Measurements from ENCODE around the gene AHNAK. TPM values are rescaled to one million over a fixed set of nuclear protein-coding genes. Genes with fewer than 3 reads are reported as not detected.
"Not testable (repeated sequence)": the region's sequence is repeated elsewhere in the genome, so short reads cannot be mapped to it uniquely, and the experiment has no call there.

AHNAK gene
- total RNA-seq, 1 donor from 2014 or later = 96.5 TPM

DNA sequence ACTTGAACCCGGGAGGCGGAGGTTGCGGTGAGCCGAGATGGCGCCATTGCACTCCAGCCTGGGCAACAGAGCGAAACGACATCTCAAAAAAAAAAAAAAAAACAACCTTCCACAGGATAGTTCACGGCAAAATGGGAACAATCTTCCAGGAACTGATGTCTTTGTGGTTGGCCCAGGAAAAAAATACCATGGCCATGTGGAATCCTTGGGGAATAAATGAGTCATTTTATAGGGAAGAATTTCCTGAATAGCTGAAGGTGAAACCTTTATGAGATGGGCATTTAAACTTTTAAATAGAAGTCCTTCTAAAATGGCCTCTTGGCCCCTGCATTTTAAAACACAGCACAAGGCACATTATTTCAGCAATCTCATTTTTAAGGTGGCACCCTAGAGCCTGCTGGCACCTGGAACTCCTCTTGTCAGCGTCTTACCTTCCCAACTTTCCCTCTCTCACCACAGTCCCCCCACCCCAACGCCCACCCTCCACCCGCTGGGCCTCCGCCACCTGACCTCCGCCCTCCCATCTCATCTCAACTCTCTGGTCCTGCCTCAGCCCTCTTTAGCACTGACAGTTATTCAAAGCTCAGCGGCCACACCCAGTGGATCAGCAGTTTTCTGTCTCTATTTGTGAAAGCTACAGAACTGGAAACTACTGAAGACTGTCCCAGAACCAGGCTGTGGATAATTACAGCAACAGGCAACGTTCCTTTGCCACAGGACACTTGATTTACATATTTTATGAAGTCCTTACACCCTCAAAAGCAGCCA, 84.7 kb downstream of the AHNAK start:
- H3K27me3 Mint-ChIP-seq (ENCODE audit: insufficient read depth) = peaks cover 3% of the 10 kb centered on the region
- no peak for DNase-seq (ENCODE audit: low spot score)
- no peaks in the 10 kb centered on the region for H3K9me3 Mint-ChIP-seq
- intact Hi-C loops (cut with micrococcal nuclease) = no loop called here
- peaks cover 4% of the 10 kb centered on the region for H3K4me1 Mint-ChIP-seq (ENCODE audit: low read depth)
- H3K4me3 Mint-ChIP-seq = no peak overlapping the region
- no peak overlapping the region for H3K27ac Mint-ChIP-seq
- H3K36me3 Mint-ChIP-seq (ENCODE audit: low read depth) = no peaks in the 10 kb centered on the region

DNA sequence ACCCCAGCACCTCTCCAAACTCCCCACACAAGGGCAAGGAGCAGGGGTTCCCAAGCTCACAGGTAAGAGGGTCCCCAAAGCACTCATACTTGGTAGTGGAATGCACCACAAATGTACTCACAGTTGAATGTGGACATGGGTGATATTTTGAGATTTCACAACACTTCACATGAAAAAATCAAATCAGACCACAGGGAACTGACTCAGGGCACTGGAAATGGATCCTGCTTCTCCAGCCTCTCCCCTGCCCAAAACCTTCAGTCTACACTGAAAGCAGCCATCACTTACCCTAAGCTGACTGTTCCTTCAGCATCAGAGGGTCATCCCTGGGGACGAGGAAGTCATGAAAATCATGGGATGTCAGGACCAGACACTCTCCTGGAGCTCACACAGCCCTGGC, 87.5 kb downstream of the AHNAK start:
- no peak overlapping the region for H3K4me3 Mint-ChIP-seq
- H3K27me3 Mint-ChIP-seq (ENCODE audit: insufficient read depth) = peaks cover 3% of the 10 kb centered on the region
- intact Hi-C loops (cut with micrococcal nuclease) = no loop called here
- no peaks in the 10 kb centered on the region for H3K9me3 Mint-ChIP-seq
- no peaks in the 10 kb centered on the region for H3K36me3 Mint-ChIP-seq (ENCODE audit: low read depth)
- H3K4me1 Mint-ChIP-seq (ENCODE audit: low read depth) = peaks cover 4% of the 10 kb centered on the region
- no peak for DNase-seq (ENCODE audit: low spot score)
- no peak overlapping the region for H3K27ac Mint-ChIP-seq

DNA sequence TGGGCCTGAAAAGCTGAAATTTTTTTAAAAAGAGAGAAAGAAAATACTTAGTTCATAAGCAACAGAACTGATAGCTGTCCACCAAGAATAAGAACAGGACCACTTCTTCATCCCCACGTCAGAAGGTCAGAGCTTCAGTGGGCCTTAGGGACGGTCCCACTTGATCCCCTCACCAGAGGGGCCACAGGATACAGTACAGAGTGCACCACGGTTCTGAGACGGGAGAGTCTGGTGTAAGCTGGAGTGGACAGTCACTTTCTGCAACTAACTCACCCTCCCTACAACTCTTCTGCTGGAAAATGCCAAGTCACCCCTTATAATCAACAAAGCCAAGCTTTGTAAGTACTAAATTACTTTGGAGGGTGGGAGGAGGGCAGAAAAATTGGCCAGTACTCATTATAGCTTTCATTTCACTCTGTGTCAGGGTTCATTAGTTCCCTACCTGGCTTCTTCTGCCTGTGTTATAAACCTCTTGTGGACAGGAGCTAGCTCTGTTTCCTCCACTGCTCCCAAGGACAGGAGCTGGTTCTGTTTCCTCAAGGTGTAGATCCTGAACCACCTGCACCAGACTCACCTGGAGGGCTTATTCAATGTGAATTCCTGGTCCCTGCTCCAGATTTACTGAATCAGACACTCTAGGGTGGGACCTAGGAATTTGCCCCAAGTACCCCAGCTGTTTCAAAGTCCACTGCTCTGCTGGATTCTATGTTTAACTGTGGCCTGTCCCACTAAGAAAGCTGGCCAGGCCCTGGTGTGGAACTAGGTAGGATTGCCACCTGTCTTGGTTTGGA, 88.2 kb downstream of the AHNAK start:
- no peak overlapping the region for H3K4me3 Mint-ChIP-seq
- no peak overlapping the region for H3K27ac Mint-ChIP-seq
- H3K4me1 Mint-ChIP-seq (ENCODE audit: low read depth) = peaks cover 3% of the 10 kb centered on the region
- DNase-seq (ENCODE audit: low spot score) = no peak
- no peaks in the 10 kb centered on the region for H3K36me3 Mint-ChIP-seq (ENCODE audit: low read depth)
- H3K9me3 Mint-ChIP-seq = no peaks in the 10 kb centered on the region
- intact Hi-C loops (cut with micrococcal nuclease) = no loop called here
- peaks cover 3% of the 10 kb centered on the region for H3K27me3 Mint-ChIP-seq (ENCODE audit: insufficient read depth)

DNA sequence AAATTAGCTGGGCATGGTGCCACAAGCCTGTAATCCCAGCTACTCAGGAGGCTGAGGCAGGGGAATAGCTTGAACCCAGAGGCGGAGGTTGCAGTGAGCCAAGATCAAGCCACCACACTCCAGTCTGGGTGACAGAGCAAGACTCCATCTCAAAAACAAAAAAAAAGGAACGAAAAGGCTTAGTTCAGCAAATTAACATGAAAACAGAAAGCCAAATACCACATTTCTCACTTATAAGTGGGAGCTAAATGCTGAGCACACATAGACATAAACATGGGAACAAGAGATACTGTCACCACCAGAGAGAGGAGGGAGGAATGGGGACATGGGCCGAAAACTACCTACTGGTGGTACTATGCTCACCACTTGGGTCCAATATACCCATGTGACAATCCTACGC, 89.1 kb downstream of the AHNAK start:
- no peak overlapping the region for H3K4me3 Mint-ChIP-seq
- intact Hi-C loops (cut with micrococcal nuclease) = no loop called here
- no peak overlapping the region for H3K27ac Mint-ChIP-seq
- H3K9me3 Mint-ChIP-seq = no peaks in the 10 kb centered on the region
- H3K27me3 Mint-ChIP-seq (ENCODE audit: insufficient read depth) = peaks cover 3% of the 10 kb centered on the region
- H3K36me3 Mint-ChIP-seq (ENCODE audit: low read depth) = no peaks in the 10 kb centered on the region
- DNase-seq (ENCODE audit: low spot score) = no peak
- H3K4me1 Mint-ChIP-seq (ENCODE audit: low read depth) = no peaks in the 10 kb centered on the region

GRCh38 chr11:62456630-62457029, 90.0 kb downstream of the AHNAK start:
- no peak overlapping the region for H3K4me3 Mint-ChIP-seq
- H3K27me3 Mint-ChIP-seq (ENCODE audit: insufficient read depth) = no peaks in the 10 kb centered on the region
- H3K27ac Mint-ChIP-seq = no peak overlapping the region
- H3K9me3 Mint-ChIP-seq = no peaks in the 10 kb centered on the region
- H3K36me3 Mint-ChIP-seq (ENCODE audit: low read depth) = no peaks in the 10 kb centered on the region
- no peaks in the 10 kb centered on the region for H3K4me1 Mint-ChIP-seq (ENCODE audit: low read depth)
- intact Hi-C loops (cut with micrococcal nuclease) = no loop called here
- no peak for DNase-seq (ENCODE audit: low spot score)

DNA sequence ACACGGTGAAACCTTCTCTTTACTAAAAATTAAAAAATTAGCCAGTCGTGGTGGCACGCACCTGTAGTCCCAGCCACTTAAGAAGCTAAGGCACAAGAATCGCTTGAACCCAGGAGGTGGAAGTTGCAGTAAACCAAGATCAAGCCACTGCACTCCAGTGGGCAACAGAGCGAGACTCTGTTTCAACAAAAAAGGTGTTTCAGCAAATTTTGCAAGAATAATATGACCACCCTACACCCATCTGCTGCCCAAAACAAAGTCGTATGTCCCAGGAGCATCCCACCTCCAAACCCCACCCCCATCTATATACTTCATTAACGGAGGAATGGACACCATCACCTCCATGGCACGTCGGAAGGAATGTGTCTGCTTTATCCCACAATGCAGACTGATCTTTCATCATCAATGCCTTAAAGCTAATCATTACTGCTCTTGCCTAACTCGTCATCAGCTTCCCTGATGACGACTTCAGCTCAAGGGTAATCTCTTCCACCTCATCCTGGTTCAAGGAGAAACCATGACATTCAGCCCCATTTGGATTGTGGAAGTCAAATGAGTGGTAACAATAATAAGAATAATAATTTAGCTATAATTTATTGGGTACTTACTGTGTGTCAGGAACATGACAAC, 93.7 kb downstream of the AHNAK start:
- intact Hi-C loops (cut with micrococcal nuclease) = no loop called here
- no peak for DNase-seq (ENCODE audit: low spot score)
- H3K27ac Mint-ChIP-seq = no peak overlapping the region
- no peaks in the 10 kb centered on the region for H3K4me1 Mint-ChIP-seq (ENCODE audit: low read depth)
- no peaks in the 10 kb centered on the region for H3K36me3 Mint-ChIP-seq (ENCODE audit: low read depth)
- H3K27me3 Mint-ChIP-seq (ENCODE audit: insufficient read depth) = peaks cover 2% of the 10 kb centered on the region
- H3K4me3 Mint-ChIP-seq = no peak overlapping the region
- no peaks in the 10 kb centered on the region for H3K9me3 Mint-ChIP-seq

DNA sequence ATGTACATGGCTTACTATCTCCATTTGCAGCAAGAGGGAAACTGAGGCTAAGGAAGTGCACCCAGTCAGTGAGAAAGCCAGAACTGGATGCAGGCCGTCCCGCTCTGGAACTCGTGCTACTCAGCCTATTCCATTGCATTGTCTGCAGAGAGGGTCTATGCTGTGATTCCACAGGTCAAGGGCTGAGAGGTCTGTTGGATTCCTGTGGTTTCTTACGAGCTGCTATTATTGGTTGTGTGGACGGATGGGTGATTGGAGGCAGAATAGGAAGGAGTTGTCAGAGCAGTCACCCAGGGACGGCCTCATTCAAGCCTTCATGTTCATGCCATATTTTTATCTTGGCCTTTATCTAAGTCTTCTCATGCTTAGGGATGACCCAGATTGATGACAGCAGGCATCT, 94.3 kb downstream of the AHNAK start:
- Mint-ChIP-seq H3K4me3 (no peak overlapping the region), H3K27ac (no peak overlapping the region), H3K27me3 (ENCODE audit: insufficient read depth) (peaks cover 4% of the 10 kb centered on the region), H3K4me1 (ENCODE audit: low read depth) (no peaks in the 10 kb centered on the region), H3K36me3 (ENCODE audit: low read depth) (no peaks in the 10 kb centered on the region), H3K9me3 (no peaks in the 10 kb centered on the region)
- intact Hi-C loops (cut with micrococcal nuclease) = no loop called here
- DNase-seq (ENCODE audit: low spot score) = no peak

- no peak for DNase-seq (ENCODE audit: low spot score)
- Mint-ChIP-seq H3K4me3 (no peak overlapping the region), H3K27ac (no peak overlapping the region), H3K36me3 (ENCODE audit: low read depth) (no peaks in the 10 kb centered on the region), H3K27me3 (ENCODE audit: insufficient read depth) (peaks cover 4% of the 10 kb centered on the region), H3K9me3 (no peaks in the 10 kb centered on the region), H3K4me1 (ENCODE audit: low read depth) (no peaks in the 10 kb centered on the region)
- intact Hi-C loops (cut with micrococcal nuclease) = no loop called here
Measured at GRCh38 chr11:62451241-62451621, 95.4 kb downstream of the AHNAK start.

- no peak for DNase-seq (ENCODE audit: low spot score)
- Mint-ChIP-seq H3K9me3 (no peaks in the 10 kb centered on the region), H3K36me3 (ENCODE audit: low read depth) (no peaks in the 10 kb centered on the region), H3K4me1 (ENCODE audit: low read depth) (no peaks in the 10 kb centered on the region), H3K27ac (no peak overlapping the region), H3K4me3 (no peak overlapping the region), H3K27me3 (ENCODE audit: insufficient read depth) (peaks cover 7% of the 10 kb centered on the region)
- intact Hi-C loops (cut with micrococcal nuclease) = no loop called here
Measured at GRCh38 chr11:62450543-62451240, 95.9 kb downstream of the AHNAK start.

DNA sequence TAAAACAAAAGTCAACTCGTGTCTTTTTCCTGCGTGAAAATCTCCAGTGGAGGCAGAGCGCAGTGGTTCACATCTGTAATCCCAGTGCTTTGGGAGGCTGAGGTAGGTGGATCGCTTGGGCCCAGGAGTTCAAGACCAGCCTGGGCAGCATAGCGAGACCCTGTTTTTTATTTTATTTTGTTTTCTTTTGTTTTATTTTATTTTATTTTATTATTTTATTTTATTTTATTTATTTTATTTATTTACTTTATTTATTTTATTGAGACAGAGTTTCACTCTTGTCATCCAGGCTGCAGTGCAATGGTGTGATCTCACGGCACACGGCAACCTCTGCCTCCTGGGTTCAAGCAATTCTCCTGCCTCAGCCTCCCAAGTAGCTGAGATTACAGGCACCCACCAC, 96.7 kb downstream of the AHNAK start:
- H3K36me3 Mint-ChIP-seq (ENCODE audit: low read depth); H3K9me3 Mint-ChIP-seq; DNase-seq (ENCODE audit: low spot score); intact Hi-C loops (cut with micrococcal nuclease); H3K4me1 Mint-ChIP-seq (ENCODE audit: low read depth); H3K27me3 Mint-ChIP-seq (ENCODE audit: insufficient read depth); H3K4me3 Mint-ChIP-seq; H3K27ac Mint-ChIP-seq: not testable (repeated sequence)

DNA sequence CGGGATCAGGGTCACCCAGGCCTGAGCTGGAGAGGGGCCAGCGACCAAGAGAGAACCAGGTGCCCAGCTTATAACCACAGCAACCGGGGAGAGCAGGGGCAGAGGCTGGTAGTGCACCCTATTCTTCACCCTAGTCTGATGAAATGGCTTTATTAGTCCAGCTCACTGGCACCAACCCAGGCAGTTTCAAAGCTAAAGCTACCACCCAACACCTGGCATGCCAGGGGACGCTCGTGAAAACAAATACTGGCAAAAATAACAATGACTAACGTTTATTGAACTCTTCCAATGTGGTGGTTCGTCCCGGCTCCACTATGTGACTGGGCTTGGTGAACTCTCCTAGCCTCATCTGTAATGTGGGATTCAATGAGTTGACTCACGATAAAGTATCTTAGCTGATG, 97.2 kb downstream of the AHNAK start:
- no peaks in the 10 kb centered on the region for H3K9me3 Mint-ChIP-seq
- no peak for DNase-seq (ENCODE audit: low spot score)
- H3K27me3 Mint-ChIP-seq (ENCODE audit: insufficient read depth) = peaks cover 9% of the 10 kb centered on the region
- intact Hi-C loops (cut with micrococcal nuclease) = no loop called here
- H3K4me1 Mint-ChIP-seq (ENCODE audit: low read depth) = peaks cover 3% of the 10 kb centered on the region
- no peaks in the 10 kb centered on the region for H3K36me3 Mint-ChIP-seq (ENCODE audit: low read depth)
- no peak overlapping the region for H3K27ac Mint-ChIP-seq
- H3K4me3 Mint-ChIP-seq = no peak overlapping the region

DNA sequence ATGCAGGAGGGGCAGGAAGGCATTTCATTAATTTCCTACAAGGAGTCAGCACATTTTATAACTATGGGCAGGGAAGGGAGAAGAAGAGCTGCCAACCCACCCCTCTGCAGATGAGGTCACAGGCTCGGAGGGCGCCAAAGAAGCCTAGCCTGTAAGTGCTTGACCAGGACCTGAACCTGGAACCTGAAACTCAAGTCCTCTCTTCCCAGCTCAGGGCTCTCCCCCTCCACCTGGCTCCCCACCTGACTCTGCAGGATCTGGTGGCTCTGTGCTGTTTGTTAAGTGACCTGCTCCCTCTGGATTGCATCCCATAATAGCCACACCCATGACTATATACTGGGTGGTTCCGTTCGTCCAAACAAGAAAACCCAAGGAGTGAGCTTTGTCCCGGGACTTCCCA, 100.5 kb downstream of the AHNAK start:
- intact Hi-C loops (cut with micrococcal nuclease) = no loop called here
- H3K36me3 Mint-ChIP-seq (ENCODE audit: low read depth) = no peaks in the 10 kb centered on the region
- H3K4me3 Mint-ChIP-seq = no peak overlapping the region
- H3K27ac Mint-ChIP-seq = no peak overlapping the region
- H3K4me1 Mint-ChIP-seq (ENCODE audit: low read depth) = peaks cover 5% of the 10 kb centered on the region
- peaks cover 10% of the 10 kb centered on the region for H3K27me3 Mint-ChIP-seq (ENCODE audit: insufficient read depth)
- H3K9me3 Mint-ChIP-seq = no peaks in the 10 kb centered on the region
- DNase-seq (ENCODE audit: low spot score) = no peak

- no peak overlapping the region for H3K27ac Mint-ChIP-seq
- H3K4me3 Mint-ChIP-seq = no peak overlapping the region
- peaks cover 10% of the 10 kb centered on the region for H3K27me3 Mint-ChIP-seq (ENCODE audit: insufficient read depth)
- H3K36me3 Mint-ChIP-seq (ENCODE audit: low read depth) = no peaks in the 10 kb centered on the region
- no peaks in the 10 kb centered on the region for H3K9me3 Mint-ChIP-seq
- intact Hi-C loops (cut with micrococcal nuclease) = no loop called here
- no peak for DNase-seq (ENCODE audit: low spot score)
- peaks cover 5% of the 10 kb centered on the region for H3K4me1 Mint-ChIP-seq (ENCODE audit: low read depth)
Measured at GRCh38 chr11:62445314-62445740, 101.3 kb downstream of the AHNAK start.

Measured in activated T-helper 1 cell treated with anti-CD3 and anti-CD28 coated beads, Interleukin-12 subunit alpha, Interleukin-12 subunit beta, Interleukin-2, Interleukin-4 antibody, amounts not matched to agents 30 ng/mL and 10 ng/mL and 1 ng/mL, durations not matched to agents 14 hours and 24 hours and 36 hours (primary cell).